CD4-positive, alpha-beta T cell treated with Interleukin-4 for 1 hour (primary cell): ENCODE measurements around the gene RANBP17.
"Not testable (repeated sequence)": the region's sequence is repeated elsewhere in the genome, so short reads cannot be mapped to it uniquely, and the experiment has no call there.

Experiments used
- DNase-seq, 2 donors: peaks; one replicate each; pipeline ENCODE4 v3.0.0-alpha.2; 2020 to 2022

The RANBP17 gene

DNA sequence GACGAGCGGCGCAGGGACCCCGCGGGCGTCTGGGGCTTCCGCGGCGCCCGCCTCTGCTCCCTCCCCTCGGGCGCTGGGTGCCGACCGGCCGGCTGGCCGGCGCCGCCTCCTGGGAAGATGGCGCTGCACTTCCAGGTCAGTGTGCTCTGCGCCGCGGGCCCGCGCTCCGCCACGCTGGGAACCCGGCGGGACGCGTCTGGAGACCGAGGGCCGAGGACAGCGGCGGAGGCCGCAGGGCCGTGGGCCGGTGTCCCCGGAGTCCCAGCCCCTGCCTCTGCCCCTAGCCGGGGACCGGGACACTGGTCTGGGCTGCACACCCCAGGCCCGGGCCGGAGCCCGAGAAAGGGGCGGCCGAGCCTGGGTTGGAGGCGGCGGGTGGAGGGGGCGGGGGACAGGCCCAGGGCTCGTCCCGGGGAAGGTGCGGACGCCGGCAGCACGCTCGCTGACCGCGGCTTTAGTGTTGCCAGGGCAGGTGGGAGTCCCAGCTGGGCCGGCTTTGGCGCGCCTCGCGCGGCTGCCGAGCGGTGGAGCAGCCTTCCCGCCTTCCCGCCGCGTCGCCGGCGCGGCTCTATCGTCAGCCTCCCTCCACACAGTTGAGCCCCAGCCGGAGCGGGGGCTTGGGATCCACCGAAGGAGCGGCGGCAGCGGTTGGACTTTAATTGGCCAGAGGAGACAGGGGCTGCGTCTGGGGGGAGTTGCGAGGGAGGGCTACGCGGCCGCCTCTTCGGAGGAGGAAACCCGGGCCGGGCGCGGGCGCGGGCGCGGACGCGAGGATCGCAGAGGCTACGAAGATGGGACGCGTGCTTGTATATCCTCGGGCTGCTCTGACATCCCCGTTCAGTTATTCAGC is at the start of gene RANBP17:
Gene RANBP17 (plus strand): TSS at position 102 of the 850 bp plus-strand sequence.
- peak in 1 of 2 donors; percentile 12 for DNase-seq

DNA sequence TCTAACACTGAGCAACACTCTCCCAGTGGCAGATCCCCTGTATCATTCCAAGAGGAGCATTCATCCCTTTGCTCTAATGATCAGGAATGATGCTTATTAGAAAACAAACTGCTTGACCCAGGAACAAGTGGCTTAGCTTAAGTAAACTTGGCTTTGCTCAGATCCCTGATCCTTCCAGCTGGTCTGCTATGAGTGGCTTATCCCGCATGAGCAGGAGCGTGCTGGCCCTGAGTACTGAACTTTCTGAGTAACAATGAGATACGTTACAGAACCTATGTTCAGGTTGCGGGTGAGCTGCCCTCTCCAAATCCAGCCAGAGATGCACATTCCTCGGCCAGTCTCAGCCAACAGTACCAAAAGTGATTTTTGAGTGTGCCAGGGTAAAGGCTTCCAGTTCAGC is 48.6 kb upstream of the RANBP17 start:
- no peak for DNase-seq

DNA sequence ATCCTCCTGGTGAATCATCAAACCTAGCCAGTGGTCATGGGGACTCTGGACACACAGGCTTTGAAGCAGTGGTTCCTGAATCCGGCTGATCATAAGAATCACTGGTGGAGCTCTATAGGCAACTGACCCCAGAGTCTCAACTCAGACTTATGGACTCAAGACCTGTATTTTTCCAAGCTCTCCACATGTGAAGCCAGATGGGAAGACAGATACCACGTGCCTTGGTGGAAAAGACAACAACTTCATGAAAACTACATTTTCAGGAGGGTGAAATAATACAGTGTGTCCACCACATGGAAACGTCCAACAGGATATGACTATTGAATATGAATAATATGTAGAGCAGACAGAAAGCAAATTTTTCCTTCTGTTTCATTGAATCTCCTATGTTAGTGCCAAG is 44.6 kb upstream of the RANBP17 start:
- no peak for DNase-seq

DNA sequence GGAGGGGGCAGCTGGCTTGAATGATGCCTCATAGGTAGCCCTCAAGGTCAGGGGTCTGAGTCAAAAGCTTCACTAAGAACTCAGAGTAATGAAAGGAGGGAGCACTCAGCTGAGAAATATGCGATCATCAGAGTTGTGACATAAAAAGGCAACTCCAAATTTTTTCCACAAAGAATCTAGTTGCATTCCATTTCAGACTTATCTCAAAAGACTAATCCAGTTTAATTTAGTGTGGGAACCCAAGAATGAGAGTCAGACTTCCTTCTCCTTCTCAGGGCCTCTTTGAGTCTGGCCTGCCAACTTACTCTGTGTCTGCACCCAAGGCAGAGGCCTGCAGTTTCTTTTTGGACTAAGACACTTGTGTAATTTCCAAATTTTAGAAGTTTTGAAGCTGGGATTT is 43.6 kb upstream of the RANBP17 start:
- DNase-seq: no peak

DNA sequence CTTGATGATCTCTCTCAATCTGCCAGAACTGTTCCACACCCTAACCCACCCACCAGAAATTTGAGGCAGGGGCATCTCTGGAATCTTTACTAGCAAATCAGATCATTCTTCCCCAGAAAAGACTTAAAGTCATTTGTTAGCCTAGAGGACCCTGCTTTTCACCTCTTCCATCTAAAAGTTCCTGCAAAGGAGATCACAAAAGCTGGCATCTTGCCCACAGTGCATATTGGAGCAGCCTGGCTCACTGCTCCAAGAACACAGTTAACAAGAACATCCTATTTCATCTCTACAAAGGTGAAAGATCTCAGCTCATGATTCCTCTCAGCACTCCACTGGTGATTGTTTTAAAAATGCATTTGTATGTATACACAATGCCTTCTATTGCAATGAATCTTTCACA is 42.0 kb upstream of the RANBP17 start:
- DNase-seq: no peak

DNA sequence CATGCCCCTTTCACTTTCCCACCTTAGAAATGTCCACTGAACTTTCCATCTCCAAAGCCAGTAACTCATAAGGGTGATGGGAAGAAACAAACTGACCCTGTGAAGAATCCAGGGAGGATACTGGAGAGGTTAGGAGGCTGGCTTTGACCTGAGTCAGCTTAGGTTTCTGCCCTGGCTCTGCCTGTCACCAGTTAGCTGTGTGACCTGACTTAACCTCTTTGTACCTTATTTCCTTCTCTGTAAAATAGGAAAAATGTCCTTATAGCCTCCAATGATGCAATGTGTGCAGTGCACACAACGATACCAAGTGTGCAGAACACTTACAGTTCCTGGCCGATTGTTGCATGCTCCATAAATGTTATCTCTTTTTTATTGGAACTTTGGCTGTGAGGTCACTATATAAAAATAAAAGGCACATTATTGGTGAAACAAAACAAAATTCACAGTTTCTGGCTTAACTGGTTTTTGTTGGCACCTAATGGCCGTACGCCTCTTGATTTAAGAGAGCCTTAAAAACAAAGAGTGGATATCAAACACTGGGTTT is 40.5 kb upstream of the RANBP17 start:
- no peak for DNase-seq

DNA sequence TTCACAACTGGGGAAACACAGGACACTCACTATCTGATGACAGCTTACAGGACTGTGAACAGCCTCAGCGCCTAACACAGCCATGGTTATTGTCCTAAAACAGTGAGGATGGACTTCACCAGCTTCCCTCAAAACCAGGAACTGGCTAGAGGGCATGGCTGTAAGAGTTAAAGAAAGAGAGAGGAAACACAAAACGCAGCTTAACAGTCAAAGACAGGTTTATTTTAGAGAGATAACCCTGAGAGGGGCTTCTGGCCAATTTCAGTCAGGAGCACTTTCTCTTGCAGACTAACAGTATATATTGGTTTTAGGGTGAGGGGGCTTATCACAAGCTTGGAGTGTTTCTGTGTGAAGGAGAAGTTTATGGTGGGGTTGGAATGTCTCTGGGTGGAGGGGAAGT is 35.7 kb upstream of the RANBP17 start:
- no peak for DNase-seq

DNA sequence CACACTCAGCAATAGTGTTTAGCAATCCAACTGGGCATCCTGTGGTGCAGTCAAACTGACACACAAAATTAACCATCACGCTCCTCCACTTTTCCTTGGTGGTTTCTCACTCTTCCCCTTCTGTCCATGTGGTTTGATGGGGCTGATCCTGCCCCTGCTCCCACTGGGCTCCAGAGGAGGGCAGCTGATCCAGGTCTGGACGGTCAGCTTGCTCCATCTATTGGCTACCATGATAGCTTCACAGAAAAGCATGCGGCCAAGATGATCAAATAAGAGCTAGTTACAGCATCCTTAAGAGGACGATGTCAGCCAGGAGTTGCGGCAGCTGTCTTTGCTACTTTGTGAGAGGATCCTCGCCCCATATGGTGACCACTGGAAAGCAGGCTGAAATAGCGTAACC is 29.6 kb upstream of the RANBP17 start:
- DNase-seq: no peak

DNA sequence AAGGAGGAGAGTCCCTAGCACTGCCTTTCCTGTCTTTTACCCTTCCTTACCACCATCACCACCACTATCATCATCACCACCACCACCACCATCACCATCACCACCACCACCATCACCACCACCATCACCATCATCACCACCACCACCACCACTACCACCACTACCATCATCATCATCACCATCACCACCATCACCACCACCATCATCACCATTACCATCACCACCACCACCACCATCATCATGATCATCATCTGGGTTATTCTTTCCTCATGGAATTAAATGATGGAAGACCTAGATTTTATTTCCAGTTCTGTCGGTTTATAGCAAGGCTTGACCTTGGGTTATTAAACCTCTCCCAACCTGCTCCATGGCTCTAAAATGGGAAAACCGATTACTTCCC is 27.8 kb upstream of the RANBP17 start:
- not testable (repeated sequence) for DNase-seq

DNA sequence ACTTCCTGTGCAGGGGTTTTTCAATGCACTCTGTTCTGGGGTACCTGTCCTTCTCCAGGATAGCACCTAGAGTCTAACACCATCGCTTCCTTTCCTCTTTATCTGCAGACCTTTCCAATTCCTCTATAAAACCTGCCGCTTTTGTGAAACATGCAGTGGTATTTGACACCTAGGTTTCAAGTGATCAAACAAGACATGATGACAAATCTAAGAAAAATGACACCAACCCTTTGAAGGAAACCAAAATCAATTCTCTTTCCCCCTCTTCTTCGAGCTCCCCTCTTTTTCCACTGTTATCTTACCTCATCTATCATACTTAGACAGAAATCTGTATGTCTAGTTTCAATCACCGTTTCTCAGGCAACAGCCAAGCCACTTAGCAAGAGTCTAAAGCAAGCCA is 25.6 kb upstream of the RANBP17 start:
- no peak for DNase-seq

DNA sequence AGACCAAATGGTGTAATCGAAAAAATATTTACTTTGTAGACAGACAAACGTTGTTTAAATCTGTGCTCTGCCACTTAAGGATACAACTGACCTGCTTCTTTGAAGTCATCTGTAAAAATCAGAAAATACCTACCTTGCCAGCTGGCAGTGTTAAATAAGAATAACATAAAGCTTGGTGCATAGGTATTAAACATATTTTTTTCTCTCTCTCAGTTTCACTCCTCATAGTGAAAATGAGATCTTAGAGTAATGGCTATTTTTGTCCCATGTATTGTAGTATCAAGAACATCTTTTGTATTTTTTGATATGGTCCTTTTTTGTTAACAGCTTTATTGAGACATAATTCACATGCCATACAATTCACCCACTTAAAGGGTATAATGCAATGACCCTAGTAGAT is 17.9 kb upstream of the RANBP17 start:
- DNase-seq: no peak

DNA sequence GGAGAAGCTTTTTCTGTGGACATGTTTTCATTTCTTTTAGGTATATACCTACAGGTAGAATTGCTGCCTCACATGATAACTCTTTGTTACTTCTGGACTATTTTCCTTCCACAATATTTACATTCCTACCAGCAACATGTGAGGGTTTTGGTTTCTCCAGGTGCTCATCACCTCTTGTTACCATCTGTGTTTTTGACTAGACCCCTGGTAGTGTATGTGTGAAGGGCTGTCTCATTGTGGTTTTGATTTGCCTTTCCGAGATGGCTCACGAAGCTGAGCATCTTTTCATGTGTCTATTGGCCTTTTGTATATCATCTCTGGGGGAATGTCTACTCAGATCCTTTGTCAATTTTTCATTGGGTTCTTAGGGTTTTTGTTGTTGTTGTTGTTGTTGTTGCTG is 17.2 kb upstream of the RANBP17 start:
- DNase-seq: no peak

DNA sequence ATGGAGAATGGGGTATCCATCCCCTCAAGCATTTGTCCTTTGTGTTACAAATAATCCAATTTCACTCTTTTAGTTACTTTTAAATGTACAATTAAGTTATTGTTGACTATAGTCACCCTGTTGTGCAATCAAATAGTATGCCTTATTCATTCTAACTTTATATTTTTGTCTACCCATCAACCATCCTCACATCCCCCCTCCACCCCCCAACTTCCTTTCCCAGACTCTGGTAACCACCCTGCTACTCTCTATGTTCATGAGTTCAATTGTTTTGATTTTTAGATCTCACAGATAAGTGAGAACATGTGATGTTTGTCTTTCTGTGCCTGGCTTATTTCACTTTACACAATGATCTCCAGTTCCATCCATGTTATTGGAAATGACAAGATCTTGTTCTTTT is 15.4 kb upstream of the RANBP17 start:
- no peak for DNase-seq

DNA sequence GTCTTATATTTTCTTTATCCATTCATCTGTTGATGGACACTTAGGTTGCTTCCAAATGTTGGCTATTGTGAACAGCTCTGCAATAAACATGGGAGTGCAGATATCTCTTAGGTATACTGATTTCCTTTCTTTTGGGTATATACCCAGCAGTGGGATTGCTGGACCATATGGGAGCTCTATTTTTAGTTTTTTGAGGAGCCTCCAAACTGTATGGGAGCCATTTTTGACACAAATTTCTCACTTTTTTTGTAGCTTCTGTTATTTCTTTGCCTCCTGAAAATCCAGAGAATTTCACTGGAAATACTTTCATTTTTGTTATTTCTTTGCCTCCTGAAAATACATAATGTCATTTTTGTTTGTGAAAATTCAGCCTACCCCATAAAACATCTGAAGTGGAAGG is 15.0 kb upstream of the RANBP17 start:
- DNase-seq: no peak

DNA sequence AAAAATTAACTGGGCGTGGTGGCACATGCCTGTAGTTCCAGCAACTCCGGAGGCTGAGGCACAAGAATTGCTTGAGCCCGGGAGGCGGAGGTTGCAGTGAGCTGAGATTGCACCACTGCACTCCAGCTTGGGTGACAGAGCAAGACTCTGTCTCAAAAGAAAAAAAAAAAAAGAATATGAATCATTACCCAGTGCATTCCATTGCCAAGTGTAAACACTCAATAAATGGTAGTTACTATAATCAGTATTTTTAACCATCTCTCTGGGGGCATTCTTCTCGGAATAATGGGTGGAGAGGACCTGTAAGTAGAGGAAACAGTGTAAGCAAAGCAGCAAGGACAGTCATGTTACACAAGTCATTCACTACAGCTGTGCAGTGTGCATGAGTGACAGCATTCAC is 13.8 kb upstream of the RANBP17 start:
- DNase-seq: no peak

DNA sequence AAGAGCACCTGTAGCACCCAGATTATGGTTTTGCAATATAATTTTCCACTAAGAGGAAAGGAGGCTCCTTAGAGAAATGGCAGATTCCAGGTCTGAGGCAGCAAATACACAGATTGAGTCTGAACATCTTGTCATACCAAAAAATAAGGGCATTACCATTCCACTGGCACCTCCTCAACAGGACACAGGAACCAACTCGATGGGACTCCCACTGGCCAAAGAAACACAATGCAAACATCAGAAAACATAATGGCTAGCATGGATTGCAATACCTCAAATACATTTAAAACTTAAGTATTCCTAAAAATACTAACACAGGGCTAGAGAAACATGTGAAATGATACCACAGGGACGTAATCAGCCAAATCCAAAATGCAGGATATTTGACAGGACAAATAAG is 12.4 kb upstream of the RANBP17 start:
- no peak for DNase-seq

DNA sequence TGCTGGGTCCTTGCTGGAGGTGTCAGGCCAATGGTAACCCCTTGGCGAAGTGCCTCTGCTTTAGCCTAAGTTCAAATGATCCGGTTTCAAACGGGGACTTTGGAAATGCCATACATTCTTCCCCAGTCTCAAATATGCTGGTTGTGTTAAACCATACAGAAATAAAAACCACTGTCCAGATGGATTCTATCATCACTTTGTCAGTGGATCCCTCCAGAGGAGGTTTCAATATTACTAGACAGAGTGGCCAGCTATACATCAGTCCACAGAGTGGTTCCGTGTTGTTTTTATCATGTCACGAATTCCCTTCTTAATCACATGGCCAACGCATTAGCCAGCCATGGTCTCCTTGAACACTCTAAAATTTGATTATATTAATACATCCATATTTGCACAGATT is 7.3 kb upstream of the RANBP17 start:
- no peak for DNase-seq

DNA sequence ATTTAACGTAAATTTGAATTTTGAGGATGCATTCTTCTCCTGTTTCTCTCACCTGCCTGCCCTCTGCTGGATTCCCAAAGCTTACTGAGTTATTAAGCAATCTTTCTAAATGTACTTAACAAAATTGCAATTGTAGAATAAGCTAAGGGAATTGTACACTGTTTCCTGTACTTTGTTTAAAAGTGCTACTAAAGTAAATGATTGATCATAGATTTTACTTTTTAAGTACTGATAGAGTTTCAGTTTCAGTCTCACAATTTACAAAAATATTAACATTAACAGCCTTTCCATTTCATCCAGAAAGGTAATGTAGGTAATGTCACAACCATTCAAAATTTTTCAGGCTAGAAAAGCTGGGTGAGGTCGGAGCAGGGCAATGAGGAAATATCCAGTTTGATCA is 4.8 kb upstream of the RANBP17 start:
- DNase-seq: no peak

DNA sequence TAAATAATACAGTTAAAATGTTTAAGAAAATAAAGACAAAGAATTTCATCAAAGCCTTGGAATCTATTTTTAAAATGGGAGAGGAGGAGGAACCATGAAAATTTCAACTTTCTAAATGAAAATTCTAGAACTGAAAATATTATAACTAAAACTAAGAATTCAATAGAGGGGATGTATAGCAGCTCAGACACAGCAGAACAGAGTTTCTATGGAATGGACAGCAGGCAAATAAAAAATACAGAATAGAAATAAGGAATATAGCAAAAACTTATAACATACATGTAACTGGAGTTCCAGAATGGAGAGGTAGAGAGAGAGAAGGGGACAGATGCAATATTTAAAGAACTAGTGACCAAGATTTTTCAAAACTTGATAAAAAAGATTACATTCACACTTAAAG is 1.4 kb upstream of the RANBP17 start:
- no peak for DNase-seq

DNA sequence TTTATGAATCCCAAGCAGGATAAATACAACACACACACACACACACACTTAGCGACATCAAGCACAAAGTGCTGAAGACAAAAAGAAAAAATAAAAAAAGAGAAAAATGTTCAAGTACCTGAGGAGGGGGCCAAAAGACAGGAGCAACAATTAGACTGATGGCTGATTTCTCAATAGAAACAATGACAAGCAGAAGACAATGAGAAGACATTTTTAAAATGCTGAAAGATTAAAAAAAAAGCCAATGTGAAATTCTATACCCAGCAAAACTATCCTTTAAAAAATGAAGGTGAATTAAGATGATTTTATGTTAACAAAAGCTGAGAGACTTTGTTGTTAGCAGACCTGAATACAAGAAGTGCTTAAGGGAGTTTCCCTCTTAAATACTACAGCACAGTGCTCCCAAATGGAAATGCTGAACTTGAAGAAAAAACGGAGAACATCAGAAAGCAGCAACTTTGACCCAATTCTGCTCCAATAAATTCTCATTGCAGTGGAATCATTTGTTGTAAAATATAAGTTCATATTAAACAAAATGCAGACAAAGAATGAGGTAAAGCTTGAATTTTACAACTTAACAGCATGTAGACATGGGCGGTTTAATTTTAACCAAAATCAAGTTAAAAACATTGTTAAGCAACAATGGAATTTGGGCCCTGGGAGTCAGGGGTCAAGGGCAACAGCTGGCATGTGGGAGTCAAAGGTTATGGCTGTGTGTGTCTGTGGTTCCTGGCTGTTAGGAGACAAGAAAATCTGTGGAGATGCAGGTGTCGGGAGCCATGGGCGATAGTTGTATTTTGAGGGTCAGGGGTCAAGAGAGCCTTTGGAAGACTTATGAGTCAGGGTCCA is 776 bp upstream of the RANBP17 start:
- DNase-seq: no peak

DNA sequence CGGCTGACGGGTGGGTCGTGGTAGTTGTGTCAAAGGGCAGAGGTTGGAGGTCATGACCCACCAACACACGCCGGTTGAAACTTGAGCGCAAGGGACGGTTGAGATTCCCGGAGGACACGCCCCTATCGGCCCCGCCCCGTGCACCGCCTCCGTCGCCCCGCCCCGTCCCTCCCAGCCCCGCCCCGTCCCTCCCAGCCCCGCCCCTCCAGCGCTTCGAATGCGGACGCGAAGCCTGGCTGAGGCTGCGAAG is 226 bp upstream of the RANBP17 start:
- DNase-seq: no peak

DNA sequence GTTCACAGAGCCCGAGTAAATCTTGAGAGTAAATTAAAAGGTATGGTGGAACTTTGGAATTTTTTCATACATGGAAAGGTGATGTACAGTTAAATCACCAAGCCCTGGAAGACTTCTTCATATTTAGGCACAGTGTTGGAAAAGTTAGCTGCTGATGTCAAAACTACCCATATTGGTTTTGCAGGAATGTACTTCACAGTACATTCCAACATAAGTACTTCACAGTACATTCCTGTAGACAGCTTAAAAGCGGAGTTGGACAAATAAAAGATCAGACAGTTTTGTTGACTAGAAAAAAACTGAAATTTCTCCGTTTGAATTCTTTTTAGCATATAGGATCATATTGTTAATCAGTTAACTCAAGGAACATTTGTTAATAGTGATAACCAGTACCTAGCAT is 1.8 kb downstream of the RANBP17 start:
- no peak for DNase-seq

DNA sequence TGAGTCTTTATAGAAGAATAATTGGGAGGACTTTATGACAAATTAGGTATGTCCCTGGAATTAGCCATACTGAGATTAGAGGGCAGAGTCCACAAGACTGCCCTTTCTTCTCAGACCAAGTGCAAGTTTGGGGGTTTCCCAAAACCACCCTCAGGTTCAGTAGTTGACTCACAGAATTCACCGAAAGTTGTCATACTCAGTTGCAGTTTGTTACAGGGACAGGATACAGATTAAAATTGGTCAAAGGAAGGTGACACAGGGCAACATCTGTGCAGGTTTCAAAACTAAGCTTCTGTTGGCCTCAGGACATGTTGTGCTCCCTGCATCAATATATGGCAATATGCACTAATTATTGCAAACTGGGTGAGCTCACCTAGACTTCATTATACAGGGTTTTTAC is 3.8 kb downstream of the RANBP17 start:
- no peak for DNase-seq

DNA sequence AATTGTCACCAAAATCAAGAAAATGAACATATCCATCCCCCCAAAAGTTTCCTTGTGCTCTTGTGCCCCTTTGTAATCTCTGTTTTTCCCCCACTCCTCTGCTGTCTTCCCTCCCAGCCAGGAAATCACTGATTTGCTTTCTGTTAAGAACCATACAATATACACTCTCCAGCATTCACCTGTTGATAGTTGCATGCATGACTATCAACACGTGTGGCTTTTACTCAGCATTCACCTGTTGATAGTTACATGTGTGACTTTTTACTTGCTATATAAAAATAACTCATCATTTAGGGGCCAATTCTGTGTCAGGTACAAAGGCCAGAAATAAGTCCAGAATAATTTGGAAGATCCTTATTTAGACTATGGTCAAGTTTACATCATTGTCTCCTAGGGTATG is 6.0 kb downstream of the RANBP17 start:
- no peak for DNase-seq
